AG09309 (cell line): ENCODE results near the gene UBE2I.

Experiments used
- DNase-seq: peaks from one replicate; pipeline ENCODE4 v3.0.0-alpha.2; 2010; ENCODE audit warnings: low read depth
- H3K4me3 ChIP-seq: 2 replicates; pipeline ENCODE4 v1.5.1; 2011; ENCODE audit warnings: mild to moderate bottlenecking, low read depth, low read length, moderate library complexity; ENCODE audit not compliant: control insufficient read depth
- CTCF ChIP-seq: IDR thresholded peaks from 2 replicates; pipeline ENCODE4 v1.5.1; 2011; ENCODE audit warnings: mild to moderate bottlenecking, low read depth, low read length, inconsistent platforms; ENCODE audit not compliant: insufficient read depth, control insufficient read depth; ENCODE audit errors: missing control alignments

Gene UBE2I

GRCh38 chr16:1334739-1335138 is 25.3 kb downstream of the UBE2I start:
- H3K4me3 ChIP-seq: no peak overlapping the region
- no peak for DNase-seq
- TF ChIP-seq CTCF: no peak

- TF ChIP-seq CTCF: no peak
- H3K4me3 ChIP-seq: no peak overlapping the region
- DNase-seq: no peak
Measured at GRCh38 chr16:1335211-1335971, 26.0 kb downstream of the UBE2I start.

GRCh38 chr16:1335996-1336395 is 26.6 kb downstream of the UBE2I start:
- no peak for DNase-seq
- H3K4me3 ChIP-seq: no peak overlapping the region
- no peak for TF ChIP-seq CTCF

GRCh38 chr16:1336619-1337018 is 27.2 kb downstream of the UBE2I start:
- no peak for DNase-seq
- TF ChIP-seq CTCF: no peak
- no peak overlapping the region for H3K4me3 ChIP-seq

GRCh38 chr16:1337486-1337885 is 28.1 kb downstream of the UBE2I start:
- no peak for TF ChIP-seq CTCF
- no peak overlapping the region for H3K4me3 ChIP-seq
- no peak for DNase-seq

GRCh38 chr16:1338119-1338730 is 28.8 kb downstream of the UBE2I start:
- no peak for DNase-seq
- H3K4me3 ChIP-seq: no peak overlapping the region
- no peak for TF ChIP-seq CTCF
